H7 (cell line): ENCODE results near the gene RANBP1. TPM values are rescaled to one million over a fixed set of nuclear protein-coding genes. Genes with fewer than 3 reads are reported as not detected.

Experiments
- total RNA-seq: library from RNA; depleted of rRNA; stranded (reverse); fragments of >200 nt; shearing (Covaris generic); gene quantifications from 2 replicates; pipeline ENCODE4 v1.2.3, GENCODE V29; 2014; rRNA removed

The RANBP1 gene
- total RNA-seq, 1 experiment from 2014 or later = 664 TPM

Other genes starting within 250 kb of the RANBP1 start
- 1.4 and 1.7 TPM in 2 replicates for gene COMT, start 174.3 kb upstream of the RANBP1 start, total RNA-seq
- gene TXNRD2, start 174.3 kb upstream of the RANBP1 start, total RNA-seq = 3.3 and 5.0 TPM in 2 replicates
- 35.8 and 40.8 TPM in 2 replicates for gene ARVCF, start 99.3 kb upstream of the RANBP1 start, total RNA-seq
- gene TANGO2, start 95.0 kb upstream of the RANBP1 start, total RNA-seq = 11.3 and 15.7 TPM in 2 replicates
- gene DGCR8, start 35.9 kb upstream of the RANBP1 start, total RNA-seq = 23.0 and 37.3 TPM in 2 replicates
- 78.5 and 88.6 TPM in 2 replicates for gene TRMT2A, start 1.1 kb downstream of the RANBP1 start, total RNA-seq
- 15.6 and 16.6 TPM in 2 replicates for gene ZDHHC8, start 15.7 kb downstream of the RANBP1 start, total RNA-seq
- gene CCDC188, start 35.0 kb downstream of the RANBP1 start, total RNA-seq = not detected in 2 replicates
- 28.3 and 30.4 TPM in 2 replicates for gene RTN4R, start 152.2 kb downstream of the RANBP1 start, total RNA-seq
- gene DGCR6L, start 204.0 kb downstream of the RANBP1 start, total RNA-seq = 78.3 and 115 TPM in 2 replicates